Colon (tissue), 2 donors: Measurements from ENCODE around the gene EPS15.
"Not testable (repeated sequence)": the region's sequence is repeated elsewhere in the genome, so short reads cannot be mapped to it uniquely, and the experiment has no call there.

Source experiments
- FAIRE-seq: peaks from 2 replicates; lab custom pipeline; 2012; peaks lifted over from hg19 to GRCh38; lab: Jason Lieb, UNC
- donor health status: control.
- donor health status: control.

EPS15 gene

GRCh38 chr1:51464828-51465227 lies 54.2 kb downstream of the EPS15 start:
- FAIRE-seq: no peak

- FAIRE-seq: no peak
Observed at GRCh38 chr1:51463561-51463960, 55.5 kb downstream of the EPS15 start.

GRCh38 chr1:51462289-51462688 lies 56.8 kb downstream of the EPS15 start:
- FAIRE-seq: not testable (repeated sequence)

- FAIRE-seq: no peak
Observed at GRCh38 chr1:51454554-51454953, 64.5 kb downstream of the EPS15 start.

- no peak for FAIRE-seq
Observed at GRCh38 chr1:51453010-51453409, 66.1 kb downstream of the EPS15 start.

GRCh38 chr1:51448844-51449454 lies 70.1 kb downstream of the EPS15 start:
- not testable (repeated sequence) for FAIRE-seq

GRCh38 chr1:51445351-51446090 lies 73.5 kb downstream of the EPS15 start:
- no peak for FAIRE-seq

GRCh38 chr1:51444534-51445192 lies 74.4 kb downstream of the EPS15 start:
- no peak for FAIRE-seq

GRCh38 chr1:51444096-51444495 lies 75.0 kb downstream of the EPS15 start:
- FAIRE-seq: no peak

- no peak for FAIRE-seq
Observed at GRCh38 chr1:51443555-51443954, 75.5 kb downstream of the EPS15 start.

GRCh38 chr1:51442616-51443015 lies 76.5 kb downstream of the EPS15 start:
- FAIRE-seq: no peak

GRCh38 chr1:51442198-51442597 lies 76.9 kb downstream of the EPS15 start:
- FAIRE-seq: no peak

- no peak for FAIRE-seq
Observed at GRCh38 chr1:51439895-51440294, 79.2 kb downstream of the EPS15 start.

GRCh38 chr1:51439053-51439452 lies 80.0 kb downstream of the EPS15 start:
- no peak for FAIRE-seq

- FAIRE-seq: not testable (repeated sequence)
Observed at GRCh38 chr1:51437391-51437790, 81.7 kb downstream of the EPS15 start.

GRCh38 chr1:51435878-51436277 lies 83.2 kb downstream of the EPS15 start:
- FAIRE-seq: no peak

GRCh38 chr1:51433972-51434510 lies 85.0 kb downstream of the EPS15 start:
- FAIRE-seq: no peak

GRCh38 chr1:51433269-51433971 lies 85.6 kb downstream of the EPS15 start:
- FAIRE-seq: no peak

GRCh38 chr1:51432146-51432545 lies 86.9 kb downstream of the EPS15 start:
- no peak for FAIRE-seq

GRCh38 chr1:51427438-51427837 lies 91.6 kb downstream of the EPS15 start:
- FAIRE-seq: no peak

- FAIRE-seq: no peak
Observed at GRCh38 chr1:51425955-51426354, 93.1 kb downstream of the EPS15 start.

- FAIRE-seq: no peak
Observed at GRCh38 chr1:51425273-51425672, 93.8 kb downstream of the EPS15 start.
